Embryonic facial prominence (tissue), 1 donor: ENCODE results near the gene CDC20B.
"Not testable (repeated sequence)": the region's sequence is repeated elsewhere in the genome, so short reads cannot be mapped to it uniquely, and the experiment has no call there.

ENCODE experiments used
- DNase-seq: peaks from one replicate; pipeline ENCODE4 v3.0.0-alpha.2; 2016; ENCODE audit errors: extremely low spot score

The CDC20B gene

GRCh38 chr5:55104036-55104772 is 68.8 kb downstream of the CDC20B start:
- DNase-seq = no peak

- no peak for DNase-seq
Measured at GRCh38 chr5:55102348-55102747, 70.6 kb downstream of the CDC20B start, which contains the start of gene GZMA. TSS of gene GZMA (plus strand) at chr5:55102646. CDS start at chr5:55102683, 37 bp downstream.

GRCh38 chr5:55101556-55102276 is 71.3 kb downstream of the CDC20B start:
- no peak for DNase-seq

GRCh38 chr5:55101148-55101547 is 71.8 kb downstream of the CDC20B start:
- not testable (repeated sequence) for DNase-seq

- no peak for DNase-seq
Measured at GRCh38 chr5:55096861-55097260, 76.1 kb downstream of the CDC20B start.

- no peak for DNase-seq
Measured at GRCh38 chr5:55096182-55096581, 76.8 kb downstream of the CDC20B start.

GRCh38 chr5:55091011-55091410 is 82.0 kb downstream of the CDC20B start:
- not testable (repeated sequence) for DNase-seq

- not testable (repeated sequence) for DNase-seq
Measured at GRCh38 chr5:55089301-55089700, 83.7 kb downstream of the CDC20B start.

GRCh38 chr5:55081541-55081940 is 91.4 kb downstream of the CDC20B start:
- no peak for DNase-seq

- DNase-seq = no peak
Measured at GRCh38 chr5:55073211-55073610, 99.8 kb downstream of the CDC20B start.

- no peak for DNase-seq
Measured at GRCh38 chr5:55072666-55073065, 100.3 kb downstream of the CDC20B start.

- DNase-seq = no peak
Measured at GRCh38 chr5:55071413-55071812, 101.6 kb downstream of the CDC20B start.

- DNase-seq = no peak
Measured at GRCh38 chr5:55070968-55071367, 102.0 kb downstream of the CDC20B start.

- no peak for DNase-seq
Measured at GRCh38 chr5:55066277-55066676, 106.7 kb downstream of the CDC20B start.

GRCh38 chr5:55064523-55064922 is 108.5 kb downstream of the CDC20B start:
- DNase-seq = no peak

GRCh38 chr5:55063899-55064298 is 109.1 kb downstream of the CDC20B start:
- no peak for DNase-seq

- no peak for DNase-seq
Measured at GRCh38 chr5:55063220-55063863, 109.6 kb downstream of the CDC20B start.
